HG02623 (cell line): ENCODE data around the gene LZTS3.
A peak's percentile ranks its signal among the peaks of the same experiment; 100 is the strongest.
"Not testable (repeated sequence)": the region's sequence is repeated elsewhere in the genome, so short reads cannot be mapped to it uniquely, and the experiment has no call there.

Source experiments
- ATAC-seq: cut with Tn5 transposase; IDR thresholded peaks from one replicate; pipeline ENCODE4 v1.9.1; 2021; ENCODE audit warnings: moderate library complexity; ENCODE audit not compliant: unreplicated experiment

Gene LZTS3

DNA sequence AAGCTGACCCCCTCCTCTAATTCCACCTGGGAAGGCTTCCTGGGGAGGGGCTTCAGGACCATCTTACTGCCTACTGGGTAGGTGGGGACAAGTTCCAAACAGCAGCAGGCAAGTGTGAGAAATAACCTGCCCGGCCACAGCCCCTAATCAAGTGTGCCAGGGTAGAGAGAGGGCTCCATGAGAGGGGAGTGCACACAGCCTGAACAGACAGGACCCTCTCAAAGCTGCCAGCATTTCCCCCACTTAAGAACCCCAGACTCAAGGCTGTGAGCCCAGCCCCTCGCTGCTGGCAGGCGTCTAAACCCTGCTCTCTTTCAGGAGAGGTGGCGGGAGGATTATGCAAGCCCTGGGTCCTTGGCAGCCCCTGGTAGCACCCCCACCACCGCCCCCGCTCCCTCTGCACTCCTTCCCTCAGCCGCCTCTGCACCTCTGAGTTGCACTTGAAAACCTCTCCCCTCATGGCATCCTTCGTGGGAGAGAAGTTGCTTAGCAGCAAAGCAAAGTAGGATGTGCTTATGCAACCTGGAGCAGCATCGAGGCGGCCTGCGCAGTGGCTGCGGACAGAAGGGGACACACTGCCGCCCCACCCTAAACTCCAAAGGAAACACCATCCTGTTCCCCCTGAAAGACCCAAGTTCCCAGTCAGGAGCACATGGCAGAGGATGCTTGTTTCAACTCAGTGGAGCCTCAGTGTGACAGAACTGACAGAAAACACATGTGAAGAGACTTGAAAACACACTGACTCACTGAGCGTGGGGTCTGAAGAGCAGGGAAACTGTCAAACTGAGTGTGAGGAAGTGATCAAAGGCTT lies 20.7 kb upstream of the LZTS3 start:
- ATAC-seq: no peak

DNA sequence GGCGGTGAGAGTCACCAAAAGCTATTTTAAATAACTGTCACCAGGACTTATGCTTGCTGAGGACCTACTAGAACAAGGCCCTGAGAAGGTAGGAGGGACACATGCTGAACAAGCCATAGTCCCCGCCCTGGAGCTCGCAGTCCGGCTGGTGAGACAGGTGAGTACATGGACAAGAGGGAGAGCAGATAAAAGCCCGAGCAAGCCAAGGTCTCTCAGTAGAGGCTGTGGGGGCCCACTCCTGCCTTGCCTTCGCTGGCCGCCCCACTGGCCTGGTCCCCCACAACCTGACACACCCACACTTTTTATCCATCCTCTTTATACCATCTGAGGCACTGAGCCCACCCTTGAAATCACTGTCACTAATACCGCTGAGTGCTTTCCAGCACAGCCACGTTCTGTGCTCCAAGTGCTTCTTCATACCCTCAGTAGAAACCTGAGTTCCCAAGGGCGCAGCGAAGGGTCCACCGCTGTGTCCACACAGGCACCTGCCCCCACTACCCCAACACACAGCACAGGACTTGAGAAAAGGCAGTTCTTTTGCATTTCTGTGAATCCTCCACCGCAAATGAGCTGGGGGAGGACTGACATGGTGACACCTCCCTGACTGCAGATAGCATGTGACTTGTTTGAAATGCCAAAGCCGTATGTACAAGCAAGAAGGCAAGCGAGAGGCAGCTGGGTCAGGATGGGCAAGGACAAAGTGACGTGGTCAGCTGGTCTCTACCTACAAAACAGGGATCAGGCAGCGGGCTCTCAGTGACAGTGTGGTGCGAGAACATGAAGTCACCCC lies 19.1 kb upstream of the LZTS3 start:
- no peak for ATAC-seq

DNA sequence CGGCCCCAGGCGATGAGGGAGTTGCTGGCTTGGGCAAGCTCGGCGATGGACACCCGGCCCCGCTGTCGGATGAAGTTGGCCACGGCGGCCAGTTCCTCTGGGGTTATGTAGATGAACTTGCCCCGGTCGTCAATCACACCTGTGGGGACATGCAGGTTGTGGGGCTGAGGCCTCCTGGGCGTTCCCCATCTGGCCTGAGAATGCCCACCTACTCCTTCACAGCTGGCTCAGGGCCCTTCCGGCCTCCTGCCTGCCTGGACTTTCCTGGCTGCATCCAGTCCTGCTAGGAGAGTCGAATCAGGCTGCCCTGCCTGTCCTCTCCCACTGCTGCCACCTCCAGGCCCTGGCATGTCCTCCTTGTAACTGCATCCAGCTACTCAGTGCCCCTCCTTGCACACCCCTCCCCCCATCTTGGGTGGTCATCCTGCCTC lies 17.3 kb upstream of the LZTS3 start:
- no peak for ATAC-seq

DNA sequence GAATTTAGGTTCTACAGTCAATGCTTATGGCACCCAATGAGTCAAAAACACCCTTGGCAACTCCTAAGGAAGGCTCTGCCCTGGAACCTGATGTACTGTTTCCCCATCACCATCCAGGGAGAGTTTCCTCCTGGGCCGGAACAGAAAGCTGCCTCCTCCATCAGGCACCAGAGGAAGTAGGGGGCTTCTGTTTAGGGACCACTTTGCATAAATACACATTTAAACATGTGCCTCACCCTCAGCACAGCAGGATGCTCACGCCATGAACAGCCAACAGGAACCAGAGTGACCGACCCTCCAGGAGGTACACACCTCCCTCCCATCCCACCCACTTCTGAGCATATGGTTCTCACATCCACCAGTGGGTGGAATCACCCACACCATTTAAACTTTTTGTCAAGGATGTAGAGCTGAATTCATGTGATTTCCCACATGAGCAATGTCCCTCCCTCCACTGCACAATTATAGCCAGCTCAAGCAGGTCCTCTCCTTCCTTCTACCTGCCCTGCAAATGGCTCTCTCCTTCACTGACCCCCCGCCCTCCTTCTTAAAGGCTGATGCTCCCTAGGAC lies 16.3 kb upstream of the LZTS3 start:
- ATAC-seq: no peak

DNA sequence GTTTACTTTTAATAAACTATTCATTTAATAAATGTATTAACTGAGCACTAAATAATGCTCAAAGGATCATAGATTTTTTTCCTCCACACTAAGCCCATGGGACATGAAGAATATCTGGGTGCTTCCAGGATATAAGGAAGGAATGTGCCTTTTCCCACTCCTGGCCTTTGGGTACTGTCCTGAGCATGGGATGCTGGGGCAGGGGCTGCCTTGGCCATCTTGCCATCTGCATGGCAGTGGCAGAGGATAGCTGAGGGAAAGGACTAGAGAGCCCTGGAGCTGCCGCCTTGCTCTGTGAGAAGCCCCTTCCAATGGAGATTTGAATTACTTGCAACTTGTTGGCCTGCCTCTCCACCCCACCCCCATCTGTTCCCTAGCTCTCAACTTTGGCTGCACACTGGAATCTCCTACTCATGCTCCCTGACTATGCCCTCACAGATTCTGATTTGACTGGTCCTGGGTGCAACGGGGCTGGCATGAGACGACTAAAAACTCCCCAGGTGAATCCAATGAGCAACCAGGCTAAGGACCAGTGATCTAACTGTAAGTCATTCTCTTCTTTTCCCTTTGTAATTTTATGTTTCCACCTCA lies 15.6 kb upstream of the LZTS3 start:
- no peak for ATAC-seq

DNA sequence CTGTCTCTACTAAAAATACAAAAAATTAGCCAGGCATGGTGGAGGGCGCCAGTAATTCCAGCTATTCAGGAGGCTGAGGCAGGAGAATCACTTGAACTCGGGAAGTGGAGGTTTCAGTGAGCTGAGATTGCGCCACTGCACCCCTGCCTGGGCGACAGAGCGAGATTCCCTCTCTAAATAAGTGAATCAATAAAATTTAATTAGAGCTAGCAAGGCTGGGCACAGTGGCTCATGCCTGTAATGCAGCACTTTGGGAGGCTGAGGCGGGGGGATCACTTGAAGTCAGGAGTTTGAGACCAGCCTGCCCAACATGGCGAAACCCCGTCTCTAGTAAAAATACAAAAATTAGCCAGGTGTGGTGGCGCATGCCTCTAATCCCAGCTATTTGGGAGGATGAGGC lies 14.5 kb upstream of the LZTS3 start:
- ATAC-seq: not testable (repeated sequence)

DNA sequence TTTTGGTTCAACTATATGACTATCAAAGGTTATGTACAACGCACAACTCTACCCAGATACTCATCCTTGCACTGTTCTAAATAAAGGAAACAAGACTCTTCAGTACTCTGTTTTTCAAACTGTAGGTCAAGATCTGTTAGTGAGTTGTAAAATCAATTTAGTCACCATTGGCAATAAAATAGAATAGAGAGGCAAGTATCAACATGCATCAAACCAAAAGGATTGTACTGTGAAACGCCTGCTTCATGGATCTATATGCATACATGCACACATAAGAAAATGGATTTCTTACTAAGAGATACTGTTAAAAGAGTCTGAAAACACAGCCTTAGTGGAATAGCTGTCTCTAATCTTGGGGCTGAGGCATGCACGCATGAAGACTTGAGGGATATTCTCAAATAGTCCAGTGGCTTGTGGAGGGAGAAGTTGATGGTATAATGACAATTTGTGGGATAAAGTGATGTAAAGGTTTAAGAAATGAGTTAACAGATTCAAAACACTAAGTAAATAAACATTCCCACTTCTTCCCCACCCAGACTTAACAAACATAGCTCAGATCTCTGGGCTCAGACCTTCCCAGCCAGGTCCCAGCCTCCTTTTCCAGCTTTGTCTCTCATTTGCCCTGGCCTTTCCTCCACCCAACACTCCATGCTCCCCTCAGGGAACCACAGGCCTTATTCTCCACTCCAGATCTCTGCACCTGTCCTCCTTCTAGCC lies 10.7 kb upstream of the LZTS3 start:
- ATAC-seq: no peak

DNA sequence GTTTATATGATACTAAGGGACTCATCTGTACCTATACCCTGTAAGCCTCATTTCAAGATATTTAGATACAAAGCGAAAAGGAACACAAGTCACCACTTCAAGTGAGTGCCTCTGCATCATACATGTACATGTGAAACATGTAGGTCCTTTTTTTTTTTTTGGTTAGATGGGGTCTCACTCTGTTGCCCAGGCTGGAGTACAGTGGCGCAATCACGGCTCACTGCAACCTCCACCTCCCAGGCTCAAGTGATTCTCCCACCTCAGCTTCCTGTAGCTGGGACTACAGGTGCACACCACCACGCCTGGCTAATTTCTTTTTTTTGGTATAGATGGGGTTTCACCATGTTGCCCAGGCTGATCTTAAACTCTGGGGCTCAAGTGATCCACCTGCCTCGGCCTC lies 9.1 kb upstream of the LZTS3 start:
- not testable (repeated sequence) for ATAC-seq

DNA sequence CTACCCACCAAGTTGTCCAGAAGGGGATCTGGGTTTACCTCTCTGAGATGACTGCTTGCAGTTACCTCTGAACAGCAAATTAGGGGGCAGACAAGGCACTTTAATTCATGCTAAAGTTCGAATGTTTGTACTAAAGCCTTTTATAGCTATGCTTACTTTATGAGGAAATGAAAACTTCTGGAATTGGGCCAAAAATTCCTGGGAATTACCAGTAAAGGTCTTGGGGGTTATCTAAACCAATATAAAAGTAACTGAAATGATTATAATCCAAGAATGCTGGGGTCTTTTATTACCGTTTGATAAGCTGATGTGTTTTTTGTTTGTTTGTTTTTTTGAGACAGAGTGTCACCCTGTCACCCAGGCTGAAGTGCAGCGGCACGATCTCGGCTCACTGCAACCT lies 7.9 kb upstream of the LZTS3 start:
- ATAC-seq: no peak

DNA sequence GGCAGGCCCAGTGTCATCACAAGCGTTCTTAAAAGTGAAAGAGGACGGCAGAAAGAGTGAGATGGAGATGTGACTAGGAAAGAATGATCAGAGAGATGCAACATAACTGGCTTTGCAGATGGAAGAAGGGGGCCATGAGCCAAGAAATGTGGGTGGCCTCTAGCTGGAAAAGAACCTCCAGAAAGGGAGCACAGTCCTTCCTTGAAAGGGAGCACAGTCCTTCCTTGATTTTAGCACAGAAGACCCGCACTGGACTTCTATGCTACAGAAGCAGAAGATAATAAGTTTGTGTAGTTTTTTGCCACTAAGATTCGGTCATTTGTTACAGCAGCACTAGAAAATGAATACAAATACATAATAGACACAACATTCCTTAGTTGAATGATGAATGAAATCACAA lies 7.0 kb upstream of the LZTS3 start:
- no peak for ATAC-seq

DNA sequence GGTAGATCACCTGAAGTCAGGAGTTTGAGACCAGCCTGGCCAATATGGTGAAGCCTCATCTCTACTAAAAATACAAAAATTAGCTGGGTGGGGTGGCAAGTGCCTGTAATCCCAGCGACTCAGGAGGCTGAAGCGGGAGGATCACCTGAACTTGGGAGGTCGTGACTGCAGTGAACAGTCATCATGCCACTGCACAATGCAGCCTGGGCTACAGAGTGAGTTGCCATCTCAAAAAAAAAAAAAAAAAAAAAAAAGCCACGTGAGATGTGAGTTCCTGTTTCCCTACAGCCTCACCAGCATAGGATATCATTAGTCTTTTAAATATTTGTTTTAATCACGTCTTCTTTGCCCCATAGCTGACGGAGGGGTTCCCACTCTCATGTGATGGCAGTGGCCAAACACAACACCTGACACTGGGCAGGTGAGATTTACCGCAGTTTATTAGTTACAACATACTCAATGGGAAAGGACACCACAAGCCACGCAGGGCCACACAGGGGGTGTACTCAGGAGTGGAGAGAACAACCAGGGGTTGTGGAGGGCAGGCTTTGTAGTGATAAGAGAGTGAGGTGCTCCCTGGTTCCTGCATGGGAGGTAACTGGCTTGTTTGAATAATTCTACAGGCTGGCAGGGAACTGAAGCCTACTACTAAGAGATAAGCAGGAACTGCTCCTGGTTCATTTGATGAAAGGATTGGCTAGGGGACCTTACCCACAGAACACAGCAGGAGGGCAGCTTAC lies 4.6 kb upstream of the LZTS3 start:
- ATAC-seq: no peak

DNA sequence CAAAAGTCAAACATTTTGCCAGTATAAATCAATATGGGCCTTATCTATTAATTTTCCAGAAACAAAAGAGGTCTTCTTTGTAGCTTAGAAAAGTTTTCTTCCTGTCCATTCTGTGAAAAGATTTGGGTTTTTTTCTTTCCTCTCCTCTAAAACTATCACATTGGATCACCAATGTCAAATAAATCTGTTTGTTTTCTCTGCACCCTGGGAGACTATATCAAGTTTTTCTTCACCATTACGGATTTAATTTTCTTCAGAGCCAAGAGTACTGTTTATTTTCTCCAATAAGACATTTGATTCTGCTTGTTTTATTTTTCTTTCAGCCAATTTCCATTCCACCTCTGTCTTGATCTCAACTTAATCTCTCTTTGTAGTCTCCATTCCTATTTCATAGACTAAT lies 1.9 kb upstream of the LZTS3 start:
- no peak for ATAC-seq

DNA sequence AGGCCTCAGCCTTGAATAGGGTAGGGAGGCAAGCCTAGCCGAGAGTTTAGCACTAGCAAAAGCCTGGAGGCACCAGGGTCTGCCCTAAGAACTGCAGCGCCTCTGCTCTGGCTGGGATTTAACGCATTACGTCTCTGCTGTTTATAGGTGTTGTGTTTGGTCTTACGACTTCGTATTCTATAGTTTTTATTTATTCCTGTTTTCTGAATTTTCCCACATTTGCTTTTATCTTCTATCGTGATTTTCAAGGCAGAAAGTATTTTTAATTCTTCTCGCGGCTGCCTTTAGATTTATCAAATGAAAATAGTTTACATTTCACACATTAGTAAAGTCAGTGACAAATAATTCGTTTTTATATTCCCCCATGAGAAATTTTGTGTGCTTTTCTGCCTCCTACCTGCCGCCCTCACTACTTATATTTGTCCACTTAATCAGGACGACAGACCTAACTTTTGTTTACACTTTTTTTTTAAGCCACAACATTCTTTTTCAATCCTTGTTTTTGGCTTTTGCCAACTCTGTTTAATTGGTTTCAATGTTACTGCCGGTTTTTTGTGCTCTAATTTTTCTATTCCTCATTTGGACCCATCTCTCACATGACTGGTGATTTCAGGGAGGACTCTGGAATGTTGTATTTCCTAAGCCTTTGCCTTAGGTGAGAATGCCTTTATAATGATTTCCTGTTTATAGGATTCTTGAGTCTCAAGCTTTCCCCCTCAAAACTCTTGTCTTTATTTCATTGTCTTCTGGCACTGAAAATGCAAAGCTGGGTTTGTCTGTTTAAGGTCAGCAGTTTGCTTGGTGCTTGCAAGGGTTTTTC lies 1.3 kb upstream of the LZTS3 start:
- ATAC-seq: no peak

DNA sequence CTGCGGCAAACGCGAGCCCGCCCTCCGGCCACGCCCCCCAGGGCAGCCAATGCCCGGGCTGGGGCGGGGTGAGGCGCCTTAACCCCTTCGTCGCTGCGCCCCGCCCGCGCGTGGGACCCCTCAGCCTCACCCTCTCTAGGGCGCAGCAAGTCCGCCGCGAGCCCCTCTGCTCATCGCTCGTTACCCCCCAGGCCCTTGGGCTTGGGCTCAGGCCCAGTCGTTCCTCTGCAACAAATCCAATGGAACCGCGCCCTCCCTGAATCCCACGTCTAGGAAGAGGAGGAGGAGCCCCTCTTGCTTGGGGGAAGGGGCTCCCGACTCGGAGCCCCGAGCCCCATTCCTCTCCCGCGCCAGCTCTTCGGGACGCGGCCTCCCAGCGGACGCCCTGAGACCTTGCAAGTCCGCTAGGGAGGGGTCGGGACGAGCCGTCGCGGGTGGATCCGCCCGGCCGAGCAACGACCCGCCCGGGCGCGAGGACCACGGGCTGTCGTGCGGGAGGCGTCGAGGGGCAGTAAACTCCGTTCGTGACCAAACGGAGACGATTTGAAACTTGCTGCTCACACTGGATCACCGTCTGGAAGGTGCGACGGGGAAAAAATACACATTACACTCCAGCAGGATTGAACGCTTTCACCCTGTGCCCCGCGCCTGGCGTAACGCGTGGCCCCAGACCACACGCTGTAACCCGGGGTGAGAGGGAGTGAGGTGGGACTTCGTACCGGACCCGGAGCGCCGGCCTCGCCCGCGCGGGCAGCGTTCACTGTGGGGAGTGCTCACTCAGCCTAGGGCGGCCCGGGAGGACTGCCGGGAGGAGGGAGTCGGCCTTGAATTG lies 477 bp upstream of the LZTS3 start:
- ATAC-seq: peak; percentile 14

DNA sequence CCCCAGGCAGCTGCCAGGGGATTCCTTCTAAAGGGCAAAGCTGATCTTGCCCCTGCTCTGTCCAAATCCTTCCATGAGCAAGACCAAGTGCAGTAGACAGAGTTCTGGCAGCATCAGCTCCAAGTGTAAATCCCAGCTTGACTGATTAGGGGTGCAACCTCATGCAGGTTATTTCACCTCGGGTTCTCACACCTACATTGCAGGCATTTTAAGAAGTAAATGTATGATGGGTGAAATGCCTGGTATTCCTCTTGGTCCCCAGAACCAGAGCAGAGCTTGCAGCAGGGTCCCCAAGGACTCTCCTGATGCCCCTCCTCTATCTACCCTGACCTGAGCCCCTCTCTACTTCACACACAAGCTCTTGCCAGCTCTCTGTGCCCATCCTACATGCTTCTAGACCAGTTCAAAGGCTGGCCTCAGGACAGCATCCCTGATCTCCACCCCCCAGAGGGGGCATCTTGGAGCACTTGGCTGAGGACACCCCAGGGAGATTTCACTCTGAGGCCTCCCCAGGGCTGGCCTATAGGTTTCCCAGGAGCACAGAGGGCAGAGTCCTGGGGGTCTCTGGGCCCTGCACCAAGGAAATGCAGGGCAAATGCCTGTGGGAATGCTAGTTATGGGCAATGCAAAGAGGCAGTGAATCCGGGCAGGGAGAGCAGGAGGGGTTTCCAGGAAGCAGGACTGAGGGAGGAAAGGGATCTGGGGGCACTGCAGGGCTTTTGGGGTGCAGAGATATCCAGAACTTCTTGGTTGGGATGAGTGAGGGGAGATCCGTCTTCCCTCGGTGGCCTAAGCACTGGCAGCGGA lies 1.0 kb downstream of the LZTS3 start:
- ATAC-seq: no peak

DNA sequence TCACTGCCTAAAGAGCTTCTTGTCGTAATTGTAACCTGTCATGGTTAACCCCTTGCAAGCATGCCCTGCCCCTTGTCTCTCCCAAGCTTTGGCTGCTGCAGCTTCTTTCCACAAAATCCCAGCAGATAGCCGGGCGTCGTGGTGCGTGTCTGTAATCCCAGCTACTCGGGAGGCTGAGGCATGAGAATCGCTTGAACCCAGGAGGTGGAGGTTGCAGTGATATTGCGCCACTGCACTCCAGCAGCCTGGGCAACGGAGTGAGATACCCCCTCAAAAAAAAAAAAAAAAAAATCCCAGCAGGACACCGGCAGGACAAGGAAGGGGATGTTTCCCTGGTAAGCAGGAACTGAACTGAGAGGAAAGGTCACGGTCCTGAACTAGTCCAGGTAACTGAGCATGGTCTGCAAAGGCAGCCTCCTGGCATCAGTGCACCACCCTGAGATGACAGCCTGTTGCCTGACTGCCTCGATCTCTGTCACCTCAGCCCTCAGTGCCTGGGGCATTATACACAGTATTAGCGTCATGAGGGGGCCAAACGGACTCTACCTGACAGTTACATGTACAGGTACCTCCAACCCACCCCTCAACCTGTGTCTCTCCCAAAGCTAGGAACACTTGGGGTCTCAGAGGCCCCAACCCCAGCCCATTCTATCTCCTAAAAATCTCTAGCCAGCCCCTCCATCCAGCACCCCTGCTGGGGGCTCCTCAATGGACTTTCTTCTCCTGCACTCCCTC lies 1.8 kb downstream of the LZTS3 start:
- ATAC-seq: no peak
